ENCODE results near the gene RNF135.

DNA sequence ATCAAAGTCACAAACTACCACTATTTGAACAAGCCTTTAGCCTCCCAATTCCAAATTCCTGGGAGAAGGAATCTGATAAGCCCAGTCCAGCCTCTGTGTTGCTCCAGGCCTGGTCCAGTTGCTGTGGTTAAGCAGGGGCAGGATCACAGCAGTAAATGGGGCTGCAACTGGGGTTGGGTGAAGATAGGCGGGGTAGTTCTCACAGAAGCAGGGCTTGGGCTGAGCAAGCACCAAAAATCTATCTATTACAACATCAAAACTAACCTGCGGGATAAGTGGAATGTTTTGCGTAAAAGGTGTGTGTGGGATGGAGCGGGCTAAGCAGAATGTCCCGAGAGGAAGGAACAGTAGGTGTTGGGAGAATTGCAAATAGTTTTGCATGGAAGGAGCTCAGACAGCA, 23.0 kb upstream of the RNF135 start:
- TF ChIP-seq POLR2A (IDR thresholded peaks at IDR 0.05) = no peak
- TF ChIP-seq, protein P1, sequence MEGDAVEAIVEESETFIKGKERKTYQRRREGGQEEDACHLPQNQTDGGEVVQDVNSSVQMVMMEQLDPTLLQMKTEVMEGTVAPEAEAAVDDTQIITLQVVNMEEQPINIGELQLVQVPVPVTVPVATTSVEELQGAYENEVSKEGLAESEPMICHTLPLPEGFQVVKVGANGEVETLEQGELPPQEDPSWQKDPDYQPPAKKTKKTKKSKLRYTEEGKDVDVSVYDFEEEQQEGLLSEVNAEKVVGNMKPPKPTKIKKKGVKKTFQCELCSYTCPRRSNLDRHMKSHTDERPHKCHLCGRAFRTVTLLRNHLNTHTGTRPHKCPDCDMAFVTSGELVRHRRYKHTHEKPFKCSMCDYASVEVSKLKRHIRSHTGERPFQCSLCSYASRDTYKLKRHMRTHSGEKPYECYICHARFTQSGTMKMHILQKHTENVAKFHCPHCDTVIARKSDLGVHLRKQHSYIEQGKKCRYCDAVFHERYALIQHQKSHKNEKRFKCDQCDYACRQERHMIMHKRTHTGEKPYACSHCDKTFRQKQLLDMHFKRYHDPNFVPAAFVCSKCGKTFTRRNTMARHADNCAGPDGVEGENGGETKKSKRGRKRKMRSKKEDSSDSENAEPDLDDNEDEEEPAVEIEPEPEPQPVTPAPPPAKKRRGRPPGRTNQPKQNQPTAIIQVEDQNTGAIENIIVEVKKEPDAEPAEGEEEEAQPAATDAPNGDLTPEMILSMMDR (IDR thresholded peaks at IDR 0.05 in 4 of 5, conservative IDR thresholded peaks at IDR 0.05 in 1 of 5) = no peak

Measured in gastrocnemius medialis (tissue), 4 donors.